Ramos (cell line): ENCODE data around the gene MBTPS1.

ENCODE experiments used
- in situ Hi-C: fragments of 300-500 bp; cut with MboI; formaldehyde crosslinking; loops from one replicate; pipeline ENCODE4 v1.14.3; 2022; ENCODE audit warnings: low sequenced_read_pairs; ENCODE audit not compliant: unreplicated experiment

MBTPS1 gene

DNA sequence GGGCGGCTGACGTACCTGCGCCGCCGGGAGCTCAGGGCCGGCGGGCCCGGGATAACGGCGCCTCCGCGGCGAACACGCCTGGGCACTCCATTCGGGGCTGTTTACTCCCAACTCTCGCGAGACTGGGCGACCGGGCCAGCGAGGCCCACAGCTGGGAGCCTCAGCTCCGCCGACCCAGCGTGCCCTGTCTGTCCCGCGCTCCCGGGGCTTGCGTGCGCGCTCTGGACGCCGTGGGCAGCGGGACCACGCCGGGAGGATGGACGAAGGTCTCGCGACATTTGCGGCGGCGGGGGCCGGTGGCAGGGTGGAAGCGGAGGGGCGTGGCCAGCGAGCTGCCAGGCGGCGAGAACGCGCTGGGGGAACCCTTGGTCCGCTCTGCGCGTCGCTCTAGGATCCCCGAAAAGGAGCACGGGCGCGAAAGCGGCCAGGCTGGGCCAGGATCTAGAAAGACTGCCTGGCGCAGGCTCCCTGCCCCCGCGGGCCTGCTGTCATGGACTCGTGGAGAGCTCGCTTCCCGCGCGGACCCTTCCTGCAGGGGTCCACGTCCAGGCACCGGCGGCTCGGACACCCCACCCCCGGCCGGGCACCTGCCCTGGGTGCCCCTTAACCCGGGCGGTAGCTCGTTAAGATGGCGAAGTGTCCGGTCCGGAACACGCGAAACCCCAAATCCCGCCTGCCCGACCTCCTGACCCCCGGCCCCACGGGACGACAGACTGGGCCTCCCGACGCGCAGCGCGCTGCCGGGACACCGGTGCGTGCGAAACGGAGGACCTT is at the start of gene MBTPS1:
Gene MBTPS1, minus strand, starts transcription at position 223 of the 774 bp plus-strand sequence. CDS start 15,159 bp downstream, outside the sequence.
- in situ Hi-C loops, result no loop called here

- in situ Hi-C loops, result no loop called here
These were observed 49.0 kb upstream of the MBTPS1 start for GRCh38 chr16:84165746-84166145.

DNA sequence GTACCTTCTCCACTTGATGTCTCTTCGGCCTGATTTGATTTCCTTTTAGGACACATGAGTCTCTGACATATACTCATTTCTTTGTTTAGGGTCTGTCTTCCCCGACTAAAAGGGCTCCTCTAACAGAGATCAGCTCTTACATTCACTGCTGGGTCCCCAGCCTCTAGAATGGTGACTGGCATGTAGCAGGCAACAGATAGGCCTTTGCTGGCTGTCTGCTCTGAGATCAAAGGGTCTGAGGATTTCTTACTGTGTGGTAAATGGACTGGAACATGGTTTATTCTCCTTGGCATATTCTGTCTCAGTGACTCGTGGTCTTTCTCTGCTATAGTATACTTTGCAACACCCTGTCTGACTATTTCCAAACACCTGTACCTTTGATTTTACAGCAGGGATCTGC is 45.1 kb upstream of the MBTPS1 start:
- in situ Hi-C loops, result no loop called here

DNA sequence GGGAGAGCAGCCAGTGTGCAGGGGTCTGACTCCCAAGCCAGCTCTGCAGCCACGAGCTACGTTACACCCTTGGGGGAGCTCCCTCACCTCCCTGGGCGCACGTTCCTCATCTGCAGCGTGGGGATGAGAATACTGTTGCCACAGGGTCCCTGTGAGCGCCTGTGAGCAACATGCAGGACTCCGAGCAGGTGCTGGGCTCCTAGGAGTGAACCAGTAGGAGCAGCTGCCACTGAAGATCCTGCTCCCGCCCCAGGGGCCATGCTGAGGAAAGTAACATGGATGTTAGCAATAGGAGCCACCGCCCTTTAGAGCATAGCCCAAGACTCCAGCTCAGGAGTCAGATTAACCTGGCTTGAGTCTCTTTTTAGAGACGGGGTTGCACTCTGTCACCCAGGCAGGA is 44.3 kb upstream of the MBTPS1 start:
- in situ Hi-C loops, result no loop called here

DNA sequence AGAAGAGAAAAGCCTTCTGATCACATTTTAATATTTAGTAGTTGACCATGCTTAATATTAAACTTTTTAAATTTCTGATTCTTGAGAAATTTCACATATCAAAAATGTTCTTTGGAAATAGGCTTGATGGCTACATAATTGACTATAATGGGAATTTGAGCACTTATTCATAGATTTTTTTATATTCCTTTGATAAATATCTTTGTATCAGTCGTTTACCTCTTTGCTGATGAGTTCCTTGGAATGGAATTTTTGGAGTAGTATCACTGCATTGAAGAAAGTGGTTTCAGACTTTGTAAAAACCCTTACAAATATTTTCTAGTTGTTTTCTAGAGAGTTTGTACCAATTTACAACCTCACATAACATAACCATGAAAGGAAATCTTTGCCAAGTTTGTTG is 43.1 kb upstream of the MBTPS1 start:
- in situ Hi-C loops, result no loop called here

DNA sequence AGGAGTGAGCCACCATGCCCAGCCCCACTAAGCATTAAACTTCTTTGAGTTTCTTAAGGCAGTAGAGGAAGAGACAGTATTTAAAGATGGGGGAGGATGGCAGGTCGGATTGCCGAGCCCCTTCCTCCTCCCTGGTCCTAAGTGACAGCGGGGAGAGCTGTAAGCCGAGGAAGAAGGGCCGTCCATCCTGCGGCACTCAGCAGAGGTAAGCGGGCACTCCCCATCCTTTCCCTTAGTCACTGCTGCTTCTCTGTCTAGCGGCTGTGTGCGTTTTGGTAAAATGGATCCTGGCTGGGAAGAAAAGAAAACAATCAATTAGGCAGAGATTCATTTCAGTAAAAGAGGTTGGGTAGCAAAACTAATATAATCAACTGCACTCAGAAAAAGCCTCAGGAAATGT is 42.3 kb upstream of the MBTPS1 start:
- in situ Hi-C loops, result no loop called here

DNA sequence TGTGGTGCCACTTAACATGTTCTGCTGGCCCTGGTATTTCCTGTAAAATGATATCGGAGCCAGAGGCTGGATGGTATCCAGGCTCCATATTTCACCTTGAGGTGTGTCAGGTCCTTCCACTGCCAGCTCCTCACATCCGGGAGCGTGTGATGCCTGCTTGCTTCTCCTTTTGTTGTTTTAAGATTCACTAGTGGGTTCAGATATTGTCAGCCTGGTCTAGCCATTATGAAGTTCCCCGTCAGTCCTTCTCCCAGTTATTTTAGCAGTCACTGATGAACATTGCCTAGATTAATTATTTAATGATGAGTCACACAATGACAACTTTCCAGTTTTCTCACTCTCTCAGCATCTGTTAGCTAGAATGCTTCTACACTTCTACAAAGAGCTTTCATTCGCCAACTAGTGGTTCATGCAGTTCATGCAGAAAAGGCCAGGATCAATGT is 39.6 kb upstream of the MBTPS1 start:
- in situ Hi-C loops, result no loop called here

GRCh38 chr16:84155771-84156170 is 39.0 kb upstream of the MBTPS1 start:
- in situ Hi-C loops, result no loop called here

GRCh38 chr16:84155226-84155625 is 38.5 kb upstream of the MBTPS1 start:
- in situ Hi-C loops, result no loop called here

DNA sequence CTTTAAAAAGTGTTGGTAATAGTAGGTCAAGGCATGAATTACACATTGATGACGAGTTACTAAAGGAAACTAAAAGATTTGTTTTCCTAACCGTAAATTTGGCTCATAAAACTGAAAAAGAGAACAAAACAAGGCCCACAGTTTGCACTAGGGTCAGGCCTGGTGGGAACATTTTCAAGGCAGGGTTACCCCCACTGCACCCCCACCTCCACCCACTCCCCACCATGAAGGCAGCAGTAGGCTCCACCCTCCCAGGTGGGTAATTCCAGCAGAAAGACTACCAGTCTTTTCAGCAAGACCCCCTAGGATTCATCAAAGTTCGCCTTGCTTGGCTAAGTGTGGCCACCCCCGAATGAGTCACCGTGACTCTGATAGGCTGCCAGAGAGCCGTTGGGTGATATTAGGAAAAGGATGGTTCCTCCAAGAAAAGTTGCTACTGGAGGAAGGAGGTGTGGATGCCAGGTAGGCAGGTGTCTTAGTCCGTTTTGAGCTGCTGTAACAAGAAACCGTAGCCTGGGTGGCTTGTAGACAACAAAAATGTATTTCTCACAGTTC is 37.0 kb upstream of the MBTPS1 start:
- in situ Hi-C loops, result no loop called here

- in situ Hi-C loops, result no loop called here
These were observed 34.2 kb upstream of the MBTPS1 start for GRCh38 chr16:84150926-84151325.

GRCh38 chr16:84144859-84145639 is 28.3 kb upstream of the MBTPS1 start, which contains the start of the genes DNAAF1 and HSDL1:
Gene DNAAF1, plus strand, starts transcription at chr16:84145308. Its CDS starts 133 bp downstream, at chr16:84145441.
Gene HSDL1, minus strand, starts transcription at chr16:84145177. Its CDS starts 13,856 bp downstream, at chr16:84131321.
- in situ Hi-C loops, result no loop called here

DNA sequence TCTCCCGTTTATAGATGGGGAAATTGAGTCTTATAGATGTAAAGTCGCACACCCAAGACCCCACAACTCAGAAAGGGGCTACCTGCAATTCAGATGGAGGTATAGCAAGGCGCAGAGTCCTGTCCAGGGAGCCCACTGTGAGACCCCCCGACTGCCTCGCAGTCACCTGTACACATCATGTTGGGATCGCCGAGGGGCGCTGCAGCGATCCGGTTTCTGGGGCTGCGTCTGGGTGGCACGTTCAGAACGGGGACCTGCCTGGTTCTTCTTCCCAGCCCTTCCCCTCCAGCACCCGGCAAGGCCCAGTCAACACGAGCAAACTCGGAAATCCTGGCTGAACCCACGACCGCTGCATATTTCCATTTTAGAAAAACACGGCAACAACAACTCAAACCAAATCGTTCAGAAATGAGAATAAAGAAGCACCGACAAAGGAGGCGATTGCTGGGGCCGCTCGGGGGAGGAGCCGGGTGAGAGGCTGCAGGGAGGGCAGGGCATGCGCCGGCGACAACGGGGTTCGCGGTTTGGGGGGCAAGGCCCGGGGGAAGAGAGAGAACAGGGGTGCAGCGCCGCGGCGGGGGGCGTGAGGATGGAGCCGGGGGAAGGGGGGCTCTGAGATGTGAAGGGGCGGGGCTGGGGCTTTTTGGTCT is 27.6 kb upstream of the MBTPS1 start:
- in situ Hi-C loops, result no loop called here

GRCh38 chr16:84143784-84144199 is 27.1 kb upstream of the MBTPS1 start:
- in situ Hi-C loops, result no loop called here

DNA sequence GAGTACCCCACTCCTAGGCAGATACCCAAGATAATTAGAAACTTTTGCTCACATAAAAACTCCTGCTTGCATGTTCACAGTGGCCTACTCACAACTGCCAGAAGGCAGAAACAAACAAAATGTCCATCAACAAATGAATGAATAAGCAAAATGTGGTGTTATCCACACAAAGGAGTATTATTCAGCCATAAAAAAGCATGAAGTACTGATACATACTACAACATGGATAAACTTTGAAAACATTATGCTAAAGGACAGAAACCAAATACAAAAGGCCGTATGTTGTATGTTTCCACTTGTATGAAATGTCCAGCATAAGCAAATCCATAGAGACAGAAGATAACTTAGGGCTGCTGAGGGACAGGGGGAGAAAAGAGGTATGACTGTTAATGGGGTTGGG is 26.3 kb upstream of the MBTPS1 start:
- in situ Hi-C loops, result no loop called here

GRCh38 chr16:84141143-84141670 is 24.5 kb upstream of the MBTPS1 start:
- in situ Hi-C loops, result no loop called here

- in situ Hi-C loops, result no loop called here
These were observed 23.0 kb upstream of the MBTPS1 start for GRCh38 chr16:84139628-84140258.

- in situ Hi-C loops, result no loop called here
These were observed 22.3 kb upstream of the MBTPS1 start for GRCh38 chr16:84138824-84139627.

GRCh38 chr16:84138500-84138823 is 21.7 kb upstream of the MBTPS1 start:
- in situ Hi-C loops, result no loop called here
